Testis (tissue), 2 donors: Measurements from ENCODE around the gene FOS.
"Not testable (repeated sequence)": the region's sequence is repeated elsewhere in the genome, so short reads cannot be mapped to it uniquely, and the experiment has no call there.

ENCODE experiments used
- CTCF ChIP-seq, 3 experiments: fragments of 450-650 bp in 2 of 3; fragments of 200-600 bp in 1 of 3; sonication (generic) in 1 of 3; IDR thresholded peaks; one replicate each; pipeline ENCODE4 v1.5.1; 2016 to 2019; ENCODE audit warnings: antibody characterized with exemption in 3 of 3, mild to moderate bottlenecking in 2 of 3, moderate library complexity in 1 of 3
- POLR2A ChIP-seq: fragments of 450-650 bp; IDR thresholded peaks from one replicate; pipeline ENCODE4 v1.6.1; 2017; ENCODE audit warnings: antibody characterized with exemption, mild to moderate bottlenecking, moderate library complexity

GRCh38 chr14:75308991-75309390 is 30.4 kb downstream of the FOS start:
- not testable (repeated sequence) for TF ChIP-seq CTCF (IDR thresholded peaks at IDR 0.05); POLR2A
